Brain microvascular endothelial cell (primary cell): ENCODE measurements around the gene SEC24C.

Experiments used
- DNase-seq: peaks from one replicate; pipeline ENCODE4 v3.0.0-alpha.2; 2020
- H3K27ac ChIP-seq: fragments of 250-450 bp; sonication (Bioruptor Pico); 2 replicates; pipeline ENCODE4 v1.5.1; 2020; ENCODE audit warnings: mild to moderate bottlenecking, moderate library complexity
- H3K27me3 ChIP-seq: fragments of 250-450 bp; sonication (Bioruptor Pico); replicated peaks from 2 replicates; pipeline ENCODE4 v1.5.1; 2020; ENCODE audit warnings: mild to moderate bottlenecking
- H3K36me3 ChIP-seq: fragments of 250-450 bp; sonication (Bioruptor Pico); replicated peaks from 2 replicates; pipeline ENCODE4 v1.5.1; 2020; ENCODE audit warnings: mild to moderate bottlenecking
- H3K4me3 ChIP-seq: 2 replicates; pipeline ENCODE4 v1.5.1; 2011; ENCODE audit warnings: low read depth, mild to moderate bottlenecking, control low read depth, low read length, moderate library complexity
- CTCF ChIP-seq: IDR thresholded peaks from 2 replicates; pipeline ENCODE4 v1.5.1; 2011; ENCODE audit warnings: low read depth, mild to moderate bottlenecking, moderate library complexity, low read length, control low read depth, inconsistent platforms; ENCODE audit errors: missing control alignments
- in situ Hi-C: cut with HindIII; loops from 2 replicates; pipeline ENCODE4 v1.10.0; 2017; ENCODE audit warnings: low sequenced_read_pairs, low pct_ligation_motif_present

The SEC24C gene

GRCh38 chr10:73773152-73773879, 29.1 kb downstream of the SEC24C start:
- Histone ChIP-seq H3K27me3 (no peaks in the 10 kb centered on the region), H3K36me3 (peaks cover 42% of the 10 kb centered on the region), H3K4me3 (peak overlapping the region; percentile 81), H3K27ac (no peak overlapping the region)
- no peak for DNase-seq
- TF ChIP-seq CTCF, result no peak
- in situ Hi-C loops, result no loop called here

GRCh38 chr10:73774637-73775036, 30.5 kb downstream of the SEC24C start:
- in situ Hi-C loops, result no loop called here
- Histone ChIP-seq H3K4me3 (peak overlapping the region; percentile 81), H3K27me3 (no peaks in the 10 kb centered on the region), H3K36me3 (peaks cover 31% of the 10 kb centered on the region), H3K27ac (no peak overlapping the region)
- TF ChIP-seq CTCF, result peak; percentile 17
- no peak for DNase-seq

DNA sequence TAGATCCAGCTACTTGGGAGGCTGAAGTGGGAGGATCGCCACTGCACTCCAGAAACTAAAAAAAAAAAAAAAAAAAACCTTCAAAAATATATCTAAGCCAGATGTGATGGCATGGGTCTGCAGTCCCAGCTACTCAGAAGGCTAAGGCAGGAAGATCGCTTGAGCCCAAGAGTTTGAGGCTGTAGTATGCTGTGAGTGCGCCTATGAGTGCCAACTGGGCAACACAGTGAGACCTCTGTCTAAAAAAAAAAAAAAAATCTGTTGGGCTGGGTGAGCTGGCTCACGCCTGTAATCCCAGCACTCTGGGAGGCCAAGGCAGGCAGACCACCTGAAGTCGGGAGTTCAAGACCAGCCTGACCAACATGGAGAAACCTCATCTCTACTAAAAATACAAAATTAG, 34.8 kb downstream of the SEC24C start:
- H3K27ac ChIP-seq, result no peak overlapping the region
- no peak for DNase-seq
- in situ Hi-C loops, result no loop called here
- peaks cover 13% of the 10 kb centered on the region for H3K36me3 ChIP-seq
- H3K4me3 ChIP-seq, result no peak overlapping the region
- TF ChIP-seq CTCF, result no peak
- no peaks in the 10 kb centered on the region for H3K27me3 ChIP-seq

GRCh38 chr10:73779539-73780197, 35.5 kb downstream of the SEC24C start:
- H3K27ac ChIP-seq, result no peak overlapping the region
- no peak for DNase-seq
- in situ Hi-C loops, result no loop called here

DNA sequence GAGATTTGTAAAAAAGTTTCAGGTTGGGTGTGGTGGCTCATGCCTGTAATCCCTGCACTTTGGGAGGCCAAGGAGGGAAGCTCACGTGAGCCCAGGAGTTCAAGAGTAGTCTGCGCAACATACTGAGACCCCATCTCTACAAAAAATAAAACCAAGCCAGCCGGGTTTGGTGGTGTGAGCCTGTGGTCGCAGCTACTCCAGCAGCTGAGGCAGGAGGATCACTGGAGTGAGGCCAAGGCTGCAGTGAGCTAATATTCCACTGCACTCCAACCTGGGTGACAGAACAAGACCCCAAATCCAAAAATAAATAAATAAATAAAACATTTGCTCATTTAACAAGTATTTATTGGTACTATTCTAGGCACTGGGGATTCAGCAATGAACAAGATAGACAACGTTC, 36.1 kb downstream of the SEC24C start:
- DNase-seq, result no peak
- H3K36me3 ChIP-seq, result peaks cover 12% of the 10 kb centered on the region
- in situ Hi-C loops, result no loop called here
- H3K27ac ChIP-seq, result no peak overlapping the region
- no peak overlapping the region for H3K4me3 ChIP-seq
- TF ChIP-seq CTCF, result no peak
- no peaks in the 10 kb centered on the region for H3K27me3 ChIP-seq

More at GRCh38 chr10:73779539-73780197, 35.5 kb downstream of the SEC24C start:
- Histone ChIP-seq H3K4me3 (no peak overlapping the region), H3K27me3 (no peaks in the 10 kb centered on the region), H3K36me3 (peaks cover 13% of the 10 kb centered on the region)
- TF ChIP-seq CTCF, result no peak
